T-helper 22 cell (primary cell): Measurements from ENCODE around the gene ABHD4.
"Not testable (repeated sequence)": the region's sequence is repeated elsewhere in the genome, so short reads cannot be mapped to it uniquely, and the experiment has no call there.

Source experiments
- DNase-seq: peaks from one replicate; pipeline ENCODE4 v3.0.0-alpha.2; 2020; ENCODE audit warnings: low read depth

ABHD4 gene

GRCh38 chr14:22561661-22562579 is 36.2 kb upstream of the ABHD4 start:
- peak; percentile 82 for DNase-seq

- no peak for DNase-seq
Observed at GRCh38 chr14:22563987-22564386, 34.1 kb upstream of the ABHD4 start.

GRCh38 chr14:22564463-22564862 is 33.6 kb upstream of the ABHD4 start:
- no peak for DNase-seq

GRCh38 chr14:22565391-22565945 is 32.6 kb upstream of the ABHD4 start:
- no peak for DNase-seq

- DNase-seq, result not testable (repeated sequence)
Observed at GRCh38 chr14:22566266-22566665, 31.8 kb upstream of the ABHD4 start.

GRCh38 chr14:22566845-22567244 is 31.3 kb upstream of the ABHD4 start:
- no peak for DNase-seq

GRCh38 chr14:22567437-22567836 is 30.7 kb upstream of the ABHD4 start:
- DNase-seq, result no peak

- no peak for DNase-seq
Observed at GRCh38 chr14:22569106-22569736, 28.9 kb upstream of the ABHD4 start.

GRCh38 chr14:22569737-22570131 is 28.4 kb upstream of the ABHD4 start:
- DNase-seq, result no peak

- peak; percentile 79 for DNase-seq
Observed at GRCh38 chr14:22570132-22570949, 27.8 kb upstream of the ABHD4 start.

GRCh38 chr14:22572562-22573058 is 25.5 kb upstream of the ABHD4 start:
- no peak for DNase-seq

- no peak for DNase-seq
Observed at GRCh38 chr14:22573804-22574203, 24.3 kb upstream of the ABHD4 start.

GRCh38 chr14:22577334-22577908 is 20.7 kb upstream of the ABHD4 start:
- DNase-seq, result no peak

GRCh38 chr14:22579236-22579635 is 18.9 kb upstream of the ABHD4 start:
- DNase-seq, result no peak

- no peak for DNase-seq
Observed at GRCh38 chr14:22579881-22580280, 18.2 kb upstream of the ABHD4 start.

GRCh38 chr14:22580625-22581024 is 17.5 kb upstream of the ABHD4 start:
- DNase-seq, result no peak

- DNase-seq, result no peak
Observed at GRCh38 chr14:22583994-22584393, 14.1 kb upstream of the ABHD4 start.

GRCh38 chr14:22587247-22587646 is 10.9 kb upstream of the ABHD4 start:
- no peak for DNase-seq

- not testable (repeated sequence) for DNase-seq
Observed at GRCh38 chr14:22587677-22588422, 10.2 kb upstream of the ABHD4 start.

GRCh38 chr14:22588526-22589095 is 9.5 kb upstream of the ABHD4 start:
- DNase-seq, result no peak
